NCI-H146 treated with DMSO at 0.1 percent for 48 hours (cell line): ENCODE measurements around the gene ATP9A.
"Not testable (repeated sequence)": the region's sequence is repeated elsewhere in the genome, so short reads cannot be mapped to it uniquely, and the experiment has no call there.

ENCODE experiments used
- DNase-seq: peaks from one replicate; lab custom pipeline; 2025; ENCODE audit not compliant: unreplicated experiment; lab: John Stamatoyannopoulos, UW

Gene ATP9A

DNA sequence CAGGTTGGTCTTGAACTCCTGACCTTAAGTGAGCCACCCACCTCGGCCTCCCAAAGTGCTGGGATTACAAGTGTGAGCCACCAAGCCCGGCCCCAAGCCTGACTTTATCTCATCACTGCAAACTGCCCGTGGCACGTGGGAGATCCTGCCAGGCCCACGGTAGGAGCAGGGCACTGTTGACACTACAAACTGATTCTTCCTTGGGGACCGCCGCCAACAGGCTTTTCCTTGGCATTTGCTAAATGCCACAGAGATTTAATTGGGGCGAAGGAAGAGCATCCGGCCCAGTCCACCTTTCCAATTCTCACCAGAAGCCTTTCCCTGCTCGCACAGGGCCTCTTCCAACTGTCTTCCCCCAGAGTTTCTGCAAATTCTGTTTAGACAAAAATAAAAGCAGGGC is 11.0 kb downstream of the ATP9A start:
- no peak for DNase-seq

DNA sequence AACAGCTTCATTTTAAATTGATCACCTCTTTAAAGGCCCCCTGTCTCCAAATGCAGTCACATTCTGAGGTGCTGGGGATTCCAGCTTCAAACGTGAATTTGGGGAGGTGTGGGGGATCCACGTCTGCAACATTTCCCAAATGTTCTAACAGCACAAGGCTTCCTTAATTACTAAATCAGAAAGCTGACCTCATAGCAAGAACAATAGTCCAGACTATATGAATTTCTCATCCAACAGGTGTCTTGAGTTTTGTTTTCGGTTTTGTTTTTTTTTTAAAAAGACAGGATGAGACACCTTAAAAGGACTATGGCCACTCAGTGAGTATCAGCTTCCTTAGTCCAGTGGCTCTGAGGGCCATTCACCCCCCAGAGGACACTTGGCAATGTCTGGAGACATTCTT is 11.5 kb downstream of the ATP9A start:
- no peak for DNase-seq

GRCh38 chr20:51753220-51753619 is 15.0 kb downstream of the ATP9A start:
- DNase-seq, result not testable (repeated sequence)

DNA sequence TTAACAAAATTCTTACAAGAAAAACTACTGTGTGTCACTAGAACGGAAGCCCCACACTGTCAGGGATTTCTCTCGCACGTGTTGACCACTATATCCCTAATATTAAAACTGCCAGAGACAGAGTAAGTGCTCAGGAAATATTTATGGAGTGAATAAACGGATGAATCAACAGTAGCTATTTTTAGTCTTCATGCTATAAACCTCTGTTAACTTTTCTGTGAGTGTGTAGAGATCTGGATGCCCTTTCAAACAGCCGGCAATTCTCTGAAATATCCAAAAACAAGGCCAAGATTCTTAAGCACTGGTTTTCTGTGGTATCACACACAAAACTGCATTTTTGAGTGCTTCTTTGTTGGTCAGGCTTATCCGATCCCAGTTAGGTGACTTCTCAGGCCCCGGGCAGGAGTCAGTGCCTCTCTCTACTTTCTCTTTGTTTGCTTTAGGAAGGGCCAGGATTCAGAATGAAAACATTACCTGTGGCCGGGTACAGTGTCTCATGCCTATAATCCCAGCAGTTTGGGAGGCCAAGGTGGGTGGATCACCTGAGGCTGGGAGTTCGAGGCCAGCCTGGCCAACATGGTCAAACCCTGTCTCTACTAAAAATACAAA is 15.7 kb downstream of the ATP9A start:
- DNase-seq, result no peak

DNA sequence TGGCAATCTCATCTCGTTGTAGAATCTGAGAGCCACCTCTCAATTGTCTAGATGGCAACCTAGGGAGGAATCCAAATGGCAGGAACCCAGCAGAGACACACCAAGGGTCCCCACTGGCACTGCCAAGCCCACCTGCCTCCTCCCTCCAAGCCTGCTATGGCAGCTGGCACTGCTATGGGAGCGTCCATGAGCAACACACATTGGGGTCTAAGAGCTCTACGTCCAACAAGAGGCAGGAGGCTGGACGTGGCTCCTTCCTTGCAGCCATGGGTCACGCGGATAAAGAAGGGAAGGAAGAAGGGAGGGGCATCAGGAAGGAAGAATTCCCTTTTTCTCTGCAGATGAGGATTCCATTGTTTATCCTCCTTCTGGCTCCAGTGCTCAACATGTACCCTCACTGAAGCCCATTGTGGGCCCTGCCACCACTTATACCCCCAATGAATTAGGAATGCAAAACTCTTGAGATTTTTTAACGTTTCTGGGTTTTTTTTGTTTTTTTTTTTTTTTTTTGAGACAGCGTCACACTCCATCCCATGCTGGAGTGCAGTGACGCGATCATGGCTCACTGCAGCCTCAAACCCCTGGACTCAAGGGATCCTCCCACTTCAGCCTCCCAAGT is 17.3 kb downstream of the ATP9A start:
- DNase-seq, result no peak

- DNase-seq, result no peak
Observed at GRCh38 chr20:51750037-51750769, 18.0 kb downstream of the ATP9A start.

DNA sequence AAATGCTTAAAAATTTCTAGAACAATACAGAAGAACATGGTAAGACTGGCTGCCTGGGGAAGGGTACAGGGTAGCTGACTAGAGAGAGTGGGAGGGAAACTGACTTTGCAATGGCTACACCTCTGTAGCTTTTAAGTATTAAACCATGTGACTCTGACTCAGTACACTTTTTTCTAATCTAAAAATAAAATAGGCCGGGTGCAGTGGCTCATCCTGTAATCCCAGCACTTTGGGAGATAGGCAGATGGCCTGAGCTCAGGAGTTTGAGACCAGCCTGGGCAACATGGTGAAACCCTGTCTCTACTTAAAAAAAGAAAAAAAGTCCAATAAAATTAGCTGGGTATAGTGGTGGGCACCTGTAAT is 18.5 kb downstream of the ATP9A start:
- no peak for DNase-seq

DNA sequence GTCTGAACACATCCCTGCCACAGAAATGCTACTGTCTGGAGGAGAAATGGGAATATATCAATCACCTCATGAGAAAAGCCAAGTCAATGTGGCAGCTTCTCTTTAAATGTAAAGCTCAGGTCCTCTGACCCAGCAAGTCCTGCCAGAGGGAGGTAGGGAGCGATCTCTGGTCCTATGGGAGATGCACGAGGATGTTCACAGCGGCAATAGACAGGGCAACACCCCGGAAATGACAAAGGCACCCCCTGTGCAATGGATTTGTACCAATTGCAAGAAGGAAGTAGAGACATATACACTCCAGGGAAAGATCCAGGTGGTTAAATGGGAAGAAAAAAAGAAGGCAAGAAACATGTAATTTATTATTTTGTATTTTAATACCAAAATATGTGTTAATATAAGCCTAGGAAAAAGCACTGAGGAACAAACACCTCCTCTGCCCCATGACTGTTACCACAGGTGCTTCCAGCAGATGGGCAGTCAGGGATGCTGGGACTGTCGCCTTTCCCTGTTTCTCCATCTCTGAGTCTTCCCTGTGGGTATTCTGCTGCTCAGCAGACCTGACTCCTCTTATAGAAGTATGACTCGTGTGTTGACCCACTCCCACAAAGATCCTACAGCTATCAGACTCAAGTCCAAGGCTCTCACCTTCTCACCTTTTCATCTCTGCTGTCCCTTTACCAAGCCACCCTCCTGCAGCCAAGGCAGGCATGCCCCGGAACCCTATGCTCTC is 20.8 kb downstream of the ATP9A start:
- DNase-seq, result no peak

GRCh38 chr20:51745804-51746203 is 22.4 kb downstream of the ATP9A start:
- DNase-seq, result no peak

DNA sequence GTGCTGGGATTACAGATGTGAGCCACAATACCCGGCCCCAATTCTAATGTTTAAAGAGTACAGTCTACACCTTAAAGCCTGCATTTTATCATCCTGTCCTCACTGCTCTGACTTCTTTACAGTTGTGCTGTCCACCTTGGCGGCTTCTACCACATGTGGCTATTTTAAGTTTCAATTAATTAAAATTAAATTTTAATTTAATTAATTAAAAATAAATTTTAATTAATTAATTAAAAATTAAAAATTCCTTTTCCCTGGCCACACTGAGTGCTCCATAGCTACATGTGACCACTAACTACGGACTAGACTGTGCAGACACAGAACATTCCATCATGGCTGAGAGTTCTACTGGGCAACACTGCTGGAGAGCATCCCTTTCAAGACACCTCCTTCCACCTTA is 27.4 kb downstream of the ATP9A start:
- no peak for DNase-seq

DNA sequence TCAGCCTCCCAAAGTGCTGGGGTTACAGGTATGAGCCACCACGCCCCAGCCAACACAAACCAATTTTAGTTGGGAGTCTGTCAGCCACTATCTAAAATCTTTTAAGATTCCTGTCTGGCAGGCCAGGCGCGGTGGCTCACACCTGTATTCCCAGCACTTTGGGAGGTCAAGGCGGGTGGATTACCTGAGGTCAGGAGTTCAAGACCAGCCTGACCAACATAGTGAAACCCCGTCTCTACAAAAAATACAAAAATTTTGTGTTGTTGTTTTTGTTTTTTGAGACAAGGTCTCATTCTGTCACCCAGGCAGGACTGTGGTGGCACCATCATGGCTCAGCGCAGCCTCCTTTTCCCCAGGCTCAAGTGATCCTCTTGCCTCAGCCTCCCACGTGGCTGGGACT is 27.9 kb downstream of the ATP9A start:
- DNase-seq, result not testable (repeated sequence)

- DNase-seq, result no peak
Observed at GRCh38 chr20:51739722-51740249, 28.4 kb downstream of the ATP9A start.

DNA sequence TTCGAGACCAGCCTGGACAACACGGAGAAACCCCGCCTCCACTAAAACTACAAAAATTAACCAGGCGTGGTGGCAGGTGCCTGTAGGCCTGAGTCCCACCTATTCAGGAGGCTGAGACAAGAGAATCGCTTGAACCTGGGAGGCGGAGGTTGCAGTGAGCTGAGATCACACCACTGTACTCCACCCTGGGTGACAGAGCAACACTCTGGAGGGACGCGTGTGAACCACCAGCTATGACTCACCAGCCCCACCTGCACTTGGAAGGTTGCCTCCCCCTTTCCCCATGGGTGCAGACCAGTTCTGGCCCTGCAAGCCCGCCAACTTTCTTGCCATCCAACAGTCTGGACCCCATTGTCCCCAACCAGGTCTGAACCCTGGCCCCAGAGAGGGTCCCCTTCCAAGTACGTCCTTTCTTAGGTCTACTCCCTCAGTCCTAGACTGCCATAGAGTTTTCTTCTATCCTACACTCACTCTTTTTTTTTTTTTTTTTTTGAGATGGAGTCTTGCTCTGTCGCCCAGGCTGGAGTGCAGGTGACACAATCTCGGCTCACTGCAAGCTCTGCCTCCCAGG is 29.2 kb downstream of the ATP9A start:
- no peak for DNase-seq

- not testable (repeated sequence) for DNase-seq
Observed at GRCh38 chr20:51738261-51738660, 29.9 kb downstream of the ATP9A start.

DNA sequence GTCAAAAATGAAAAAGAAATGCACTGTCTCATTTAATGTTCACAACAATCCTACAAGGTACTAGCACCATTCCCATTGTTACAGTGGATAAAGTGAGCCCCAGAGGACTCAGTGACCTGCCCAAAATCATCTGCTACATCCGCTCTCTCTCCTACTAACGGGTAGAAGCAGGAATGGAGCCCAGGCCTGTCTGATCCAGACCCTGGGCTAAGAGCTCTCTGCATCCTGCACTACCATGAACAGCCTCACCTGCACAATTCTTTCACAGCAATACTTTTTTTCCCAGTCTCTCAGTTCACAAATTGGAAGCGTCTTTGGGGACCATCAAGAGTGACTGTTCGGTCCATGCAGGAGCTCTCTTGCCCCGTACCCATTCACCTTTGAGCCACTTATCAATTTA is 31.2 kb downstream of the ATP9A start:
- no peak for DNase-seq

- no peak for DNase-seq
Observed at GRCh38 chr20:51735728-51736600, 32.2 kb downstream of the ATP9A start.

DNA sequence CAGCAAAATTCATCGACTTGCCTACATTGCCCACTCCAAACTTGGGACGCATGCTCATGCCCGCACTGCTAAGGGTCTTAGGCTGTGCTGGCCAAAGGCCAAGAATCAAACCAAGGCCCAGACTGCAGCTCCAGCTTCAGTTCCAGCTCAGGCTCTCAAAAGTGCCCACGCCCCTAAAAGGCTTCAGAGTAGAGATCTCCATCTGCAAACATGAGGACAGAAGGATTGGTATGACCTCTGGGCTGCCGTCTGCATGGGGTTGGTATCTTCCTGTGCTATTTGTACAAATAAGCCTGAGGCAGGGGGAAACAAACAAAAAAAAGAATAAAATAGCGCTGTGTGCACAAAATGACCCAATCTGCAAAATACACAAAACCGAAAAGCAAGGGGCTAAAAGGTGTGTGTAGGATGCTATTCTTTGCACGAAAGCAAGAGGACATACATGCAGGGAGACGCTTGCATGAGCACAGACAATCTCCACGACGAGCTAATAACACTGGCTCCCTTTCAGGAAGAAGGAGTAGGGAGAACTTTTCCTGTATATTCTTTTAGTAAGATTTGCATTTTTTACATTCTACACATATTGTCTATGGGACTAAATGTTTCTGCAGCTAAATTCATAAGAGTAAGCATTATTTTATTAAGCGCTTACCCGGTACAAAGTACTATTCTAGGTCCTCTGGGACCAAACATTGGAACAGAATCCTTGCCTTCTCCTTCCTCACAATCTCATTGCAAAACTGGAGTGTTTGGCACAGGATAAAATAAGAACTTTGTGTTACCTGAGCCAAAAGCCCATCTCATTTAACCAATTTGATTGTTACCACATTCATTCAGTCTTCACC is 33.1 kb downstream of the ATP9A start:
- DNase-seq, result peak; percentile 77

DNA sequence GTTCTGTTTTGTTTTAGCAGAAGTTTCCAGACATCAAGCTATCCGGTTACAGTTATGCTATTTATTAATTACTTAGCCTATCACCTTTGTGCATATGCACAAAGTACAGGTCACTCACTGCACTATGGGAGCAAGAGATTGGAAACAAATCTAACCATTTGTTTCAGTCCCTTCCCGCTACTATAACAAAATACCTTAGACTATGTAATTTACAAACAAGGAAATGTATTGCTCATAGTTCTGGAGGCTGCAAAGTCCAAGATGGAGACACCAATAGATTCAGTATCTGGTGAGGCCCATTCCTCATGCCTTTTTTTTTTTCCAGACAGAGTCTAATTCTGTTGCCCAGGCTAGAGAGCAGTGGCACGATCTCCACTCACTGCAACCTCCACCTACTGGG is 35.1 kb downstream of the ATP9A start:
- DNase-seq, result no peak

- DNase-seq, result no peak
Observed at GRCh38 chr20:51732096-51732791, 35.9 kb downstream of the ATP9A start.
